HUES64 (cell line): ENCODE data around the gene SENP8.
"Not testable (repeated sequence)": the region's sequence is repeated elsewhere in the genome, so short reads cannot be mapped to it uniquely, and the experiment has no call there.

Experiments used
- H3K27ac ChIP-seq: 2 replicates; pipeline ENCODE4 v1.7.0; 2013; ENCODE audit warnings: low read depth, low read length, inconsistent platforms
- H3K27me3 ChIP-seq: 2 replicates; pipeline ENCODE4 v1.6.1; 2013; ENCODE audit warnings: mild to moderate bottlenecking, low read length; ENCODE audit not compliant: insufficient read depth
- H3K36me3 ChIP-seq: 2 replicates; pipeline ENCODE4 v1.6.1; 2013; ENCODE audit warnings: mild to moderate bottlenecking, low read length; ENCODE audit not compliant: insufficient read depth
- H3K4me1 ChIP-seq: 2 replicates; pipeline ENCODE4 v1.6.1; 2013; ENCODE audit warnings: mild to moderate bottlenecking, low read length, moderate library complexity; ENCODE audit not compliant: insufficient read depth
- H3K4me3 ChIP-seq: 2 replicates; pipeline ENCODE4 v1.5.1; 2013; ENCODE audit warnings: mild to moderate bottlenecking, low read length, moderate library complexity
- H3K9ac ChIP-seq: 2 replicates; pipeline ENCODE4 v1.6.1; 2013; ENCODE audit warnings: mild to moderate bottlenecking, low read depth, low read length
- H3K9me3 ChIP-seq: 2 replicates; pipeline ENCODE4 v1.6.1; 2013; ENCODE audit warnings: low read depth, low read length; ENCODE audit not compliant: insufficient read depth
- WGBS: fragments of 150-250, 120-280 bp; methylation state at CpG from one replicate; pipeline ENCODE4 v1.1.7; 2013; ENCODE audit warnings: missing lambda C conversion rate; 5-methylcytosine and 5-hydroxymethylcytosine counted together

Gene SENP8

GRCh38 chr15:72092006-72092405, 26.2 kb upstream of the SENP8 start:
- Histone ChIP-seq H3K9ac (no peak overlapping the region), H3K4me1 (no peaks in the 10 kb centered on the region), H3K4me3 (no peak overlapping the region), H3K27ac (no peak overlapping the region), H3K9me3 (peaks cover 3% of the 10 kb centered on the region; the same call in 1 of the 2 replicates), H3K36me3 (no peaks in the 10 kb centered on the region), H3K27me3 (no peaks in the 10 kb centered on the region)
- WGBS = 97% methylated on average over 3 of the region's 3 CpGs

GRCh38 chr15:72092691-72093090, 25.5 kb upstream of the SENP8 start:
- no peak overlapping the region for H3K4me3 ChIP-seq
- H3K27ac ChIP-seq = no peak overlapping the region
- no peak overlapping the region for H3K9ac ChIP-seq
- H3K4me1 ChIP-seq = no peaks in the 10 kb centered on the region
- H3K36me3 ChIP-seq = no peaks in the 10 kb centered on the region
- peaks cover 3% of the 10 kb centered on the region; the same call in 1 of the 2 replicates for H3K9me3 ChIP-seq
- H3K27me3 ChIP-seq = no peaks in the 10 kb centered on the region

- Histone ChIP-seq H3K27me3 (no peaks in the 10 kb centered on the region), H3K9ac (no peak overlapping the region), H3K27ac (no peak overlapping the region), H3K9me3 (peaks cover 3% of the 10 kb centered on the region; the same call in 1 of the 2 replicates), H3K36me3 (no peaks in the 10 kb centered on the region), H3K4me1 (no peaks in the 10 kb centered on the region), H3K4me3 (no peak overlapping the region)
- WGBS = no CpG with 5 or more reads among the region's 1 CpG
These were observed 21.4 kb upstream of the SENP8 start for GRCh38 chr15:72096796-72097195.

- Histone ChIP-seq H3K36me3 (no peaks in the 10 kb centered on the region), H3K4me1 (no peaks in the 10 kb centered on the region), H3K27me3 (no peaks in the 10 kb centered on the region), H3K27ac (no peak overlapping the region), H3K4me3 (no peak overlapping the region), H3K9ac (no peak overlapping the region), H3K9me3 (peaks cover 3% of the 10 kb centered on the region; the same call in 1 of the 2 replicates)
These were observed 20.2 kb upstream of the SENP8 start for GRCh38 chr15:72098040-72098439.

- Histone ChIP-seq H3K36me3 (no peaks in the 10 kb centered on the region), H3K4me3 (no peak overlapping the region), H3K9me3 (peaks cover 3% of the 10 kb centered on the region; the same call in 1 of the 2 replicates), H3K9ac (no peak overlapping the region), H3K4me1 (no peaks in the 10 kb centered on the region), H3K27me3 (no peaks in the 10 kb centered on the region), H3K27ac (no peak overlapping the region)
- 89% methylated on average over 4 of the region's 4 CpGs for WGBS
These were observed 19.0 kb upstream of the SENP8 start for GRCh38 chr15:72099155-72099554.

GRCh38 chr15:72100551-72100950, 17.7 kb upstream of the SENP8 start:
- not testable (repeated sequence) for H3K9ac ChIP-seq, H3K27ac ChIP-seq, H3K9me3 ChIP-seq, H3K27me3 ChIP-seq, H3K4me1 ChIP-seq, H3K36me3 ChIP-seq, H3K4me3 ChIP-seq
- 99% methylated on average over 16 of the region's 33 CpGs for WGBS

- Histone ChIP-seq H3K9ac (no peak overlapping the region), H3K4me3 (no peak overlapping the region), H3K27me3 (no peaks in the 10 kb centered on the region), H3K36me3 (no peaks in the 10 kb centered on the region), H3K27ac (no peak overlapping the region), H3K9me3 (no peaks in the 10 kb centered on the region), H3K4me1 (no peaks in the 10 kb centered on the region)
- WGBS = 94% methylated on average over 3 of the region's 3 CpGs
These were observed 13.1 kb upstream of the SENP8 start for GRCh38 chr15:72105111-72105510.

- no peaks in the 10 kb centered on the region for H3K27me3 ChIP-seq
- H3K27ac ChIP-seq = no peak overlapping the region
- H3K36me3 ChIP-seq = no peaks in the 10 kb centered on the region
- no peaks in the 10 kb centered on the region for H3K9me3 ChIP-seq
- 95% methylated on average over 2 of the region's 2 CpGs for WGBS
- H3K4me3 ChIP-seq = no peak overlapping the region
- no peak overlapping the region for H3K9ac ChIP-seq
- no peaks in the 10 kb centered on the region for H3K4me1 ChIP-seq
These were observed 12.1 kb upstream of the SENP8 start for GRCh38 chr15:72106068-72106467.

GRCh38 chr15:72110355-72110754, 7.8 kb upstream of the SENP8 start:
- Histone ChIP-seq H3K4me1 (no peaks in the 10 kb centered on the region), H3K9ac (no peak overlapping the region), H3K9me3 (no peaks in the 10 kb centered on the region), H3K4me3 (no peak overlapping the region), H3K27me3 (no peaks in the 10 kb centered on the region), H3K36me3 (no peaks in the 10 kb centered on the region), H3K27ac (no peak overlapping the region)
- WGBS = 96% methylated on average over 3 of the region's 3 CpGs

- Histone ChIP-seq H3K27me3 (no peaks in the 10 kb centered on the region), H3K9me3 (no peaks in the 10 kb centered on the region), H3K4me3 (no peak overlapping the region), H3K36me3 (no peaks in the 10 kb centered on the region), H3K4me1 (peaks cover 10% of the 10 kb centered on the region), H3K27ac (no peak overlapping the region), H3K9ac (no peak overlapping the region)
- 96% methylated on average over 2 of the region's 2 CpGs for WGBS
These were observed 6.1 kb upstream of the SENP8 start for GRCh38 chr15:72112116-72112515.

- H3K4me3 ChIP-seq = no peak overlapping the region
- no peaks in the 10 kb centered on the region for H3K27me3 ChIP-seq
- no peak overlapping the region for H3K27ac ChIP-seq
- H3K9me3 ChIP-seq = no peaks in the 10 kb centered on the region
- H3K4me1 ChIP-seq = peaks cover 10% of the 10 kb centered on the region
- no peak overlapping the region for H3K9ac ChIP-seq
- H3K36me3 ChIP-seq = no peaks in the 10 kb centered on the region
These were observed 5.4 kb upstream of the SENP8 start for GRCh38 chr15:72112805-72113204.

- Histone ChIP-seq H3K4me3 (no peak overlapping the region), H3K36me3 (no peaks in the 10 kb centered on the region), H3K27me3 (no peaks in the 10 kb centered on the region), H3K27ac (no peak overlapping the region), H3K9ac (no peak overlapping the region), H3K9me3 (no peaks in the 10 kb centered on the region), H3K4me1 (peaks cover 10% of the 10 kb centered on the region)
- WGBS = 91% methylated on average over 4 of the region's 4 CpGs
These were observed 4.7 kb upstream of the SENP8 start for GRCh38 chr15:72113347-72114031.
